OCI-LY7 (cell line): ENCODE results near the gene CCSER2. TPM values are rescaled to one million over a fixed set of nuclear protein-coding genes. Genes with fewer than 3 reads are reported as not detected.

Experiments used
- BruUV-seq: library from RNA; stranded (reverse); fragments of 400-500 nt; replicated peaks from 2 replicates; lab custom pipeline; 2021; lab: Mats Ljungman, UMichigan
- CTCF ChIA-PET: fragments of 300-600 bp; sonication (Branson Sonifier 250); formaldehyde crosslinking; loops from one replicate; lab custom pipeline; 2022; ENCODE audit warnings: antibody characterized with exemption; ENCODE audit not compliant: unreplicated experiment; lab: Charles Lee
- POLR2A ChIA-PET: fragments of 300-600 bp; sonication (Branson Sonifier 250); formaldehyde crosslinking; loops from one replicate; lab custom pipeline; 2022; ENCODE audit warnings: antibody characterized with exemption; lab: Charles Lee
- DNase-seq: peaks from one replicate; pipeline ENCODE4 v3.0.0-alpha.2; 2015; ENCODE audit warnings: low spot score
- H2AFZ ChIP-seq: fragments of 200-600 bp; sonication (generic), shearing (Covaris generic); 2 replicates; pipeline ENCODE4 v1.6.1; 2014; ENCODE audit warnings: mild to moderate bottlenecking, antibody characterized with exemption, low read length, moderate library complexity
- H3K27ac ChIP-seq: fragments of 200-600 bp; sonication (generic); 2 replicates; pipeline ENCODE4 v1.5.1; 2014; ENCODE audit warnings: mixed run types, low read depth, mild to moderate bottlenecking, moderate library complexity, low read length, inconsistent platforms; ENCODE audit not compliant: poor library complexity, severe bottlenecking
- H3K36me3 ChIP-seq: fragments of 200-600 bp; sonication (generic); 2 replicates; pipeline ENCODE4 v1.6.1; 2014; ENCODE audit warnings: mild to moderate bottlenecking, antibody characterized with exemption, low read length, moderate library complexity, mixed read lengths; ENCODE audit not compliant: insufficient read depth
- H3K4me1 ChIP-seq: fragments of 200-600 bp; sonication (generic); 2 replicates; pipeline ENCODE4 v1.5.1; 2014; ENCODE audit warnings: mild to moderate bottlenecking, low read length; ENCODE audit not compliant: insufficient read depth, poor library complexity, severe bottlenecking
- H3K4me2 ChIP-seq: fragments of 200-600 bp; sonication (generic); 2 replicates; pipeline ENCODE4 v1.6.1; 2014; ENCODE audit warnings: mild to moderate bottlenecking, low read length
- H3K4me3 ChIP-seq: fragments of 200-600 bp; sonication (generic); 2 replicates; pipeline ENCODE4 v1.5.1; 2014; ENCODE audit warnings: mild to moderate bottlenecking, low read depth, low read length; ENCODE audit not compliant: poor library complexity, severe bottlenecking
- H3K79me2 ChIP-seq: fragments of 200-600 bp; sonication (generic); 2 replicates; pipeline ENCODE4 v1.6.1; 2016; ENCODE audit warnings: low read depth, mild to moderate bottlenecking, low read length, moderate library complexity, mixed read lengths; ENCODE audit not compliant: insufficient read depth
- H3K9me2 ChIP-seq: fragments of 200-600 bp; sonication (generic); 2 replicates; pipeline ENCODE4 v1.6.1; 2016; ENCODE audit warnings: mild to moderate bottlenecking, low read length, mixed read lengths; ENCODE audit not compliant: insufficient read depth
- H3K9me3 ChIP-seq: fragments of 200-600 bp; sonication (generic); 2 replicates; pipeline ENCODE4 v1.6.1; 2014; ENCODE audit warnings: mild to moderate bottlenecking, mixed run types, low read length, mixed read lengths
- H4K20me1 ChIP-seq: fragments of 200-600 bp; sonication (generic); 2 replicates; pipeline ENCODE4 v1.6.1; 2014; ENCODE audit warnings: mild to moderate bottlenecking, antibody characterized with exemption, low read length, moderate library complexity, mixed read lengths; ENCODE audit not compliant: insufficient read depth
- EZH2phosphoT487 ChIP-seq: fragments of 200-600 bp; sonication (generic); IDR thresholded peaks from 2 replicates; pipeline ENCODE4 v1.6.1; 2018; ENCODE audit warnings: low read depth, borderline replicate concordance, mild to moderate bottlenecking, mixed run types, antibody characterized with exemption, low read length, moderate library complexity, mixed read lengths
- intact Hi-C: fragments of 100-400 bp; cut with micrococcal nuclease; formaldehyde crosslinking; loops from one replicate; pipeline ENCODE4 v1.10.0; 2022; ENCODE audit not compliant: unreplicated experiment
- total RNA-seq, 2 experiments: library from RNA; depleted of rRNA in 1 of 2; stranded (reverse); fragments of >200 nt in 1 of 2; shearing (Covaris generic) in 1 of 2; gene quantifications; 2 replicates each; pipeline ENCODE4 v1.2.3, GENCODE V29; 2014 to 2022
- TF ChIP-seq, protein P1 (sequence below): fragments of 200-600 bp; sonication (generic); conservative IDR thresholded peaks from 2 replicates; pipeline ENCODE4 v1.5.1; 2014; ENCODE audit warnings: mild to moderate bottlenecking, antibody characterized with exemption, low read length, moderate library complexity, mixed read lengths

The CCSER2 gene
- total RNA-seq, 2 experiments from 2014 or later, result 15.9 to 30.1 TPM

- Histone ChIP-seq H3K4me1 (no peaks in the 10 kb centered on the region), H2AFZ (no peak overlapping the region), H3K36me3 (no peaks in the 10 kb centered on the region), H3K4me2 (no peak overlapping the region), H3K27ac (no peak overlapping the region), H3K9me3 (no peaks in the 10 kb centered on the region), H3K79me2 (no peaks in the 10 kb centered on the region), H3K4me3 (no peak overlapping the region), H3K9me2 (no peaks in the 10 kb centered on the region), H4K20me1 (no peaks in the 10 kb centered on the region)
- DNase-seq, result no peak
- ChIA-PET CTCF (no interaction called here), POLR2A (no interaction called here)
- no TSS peak for BruUV-seq
- TF ChIP-seq, protein P1, sequence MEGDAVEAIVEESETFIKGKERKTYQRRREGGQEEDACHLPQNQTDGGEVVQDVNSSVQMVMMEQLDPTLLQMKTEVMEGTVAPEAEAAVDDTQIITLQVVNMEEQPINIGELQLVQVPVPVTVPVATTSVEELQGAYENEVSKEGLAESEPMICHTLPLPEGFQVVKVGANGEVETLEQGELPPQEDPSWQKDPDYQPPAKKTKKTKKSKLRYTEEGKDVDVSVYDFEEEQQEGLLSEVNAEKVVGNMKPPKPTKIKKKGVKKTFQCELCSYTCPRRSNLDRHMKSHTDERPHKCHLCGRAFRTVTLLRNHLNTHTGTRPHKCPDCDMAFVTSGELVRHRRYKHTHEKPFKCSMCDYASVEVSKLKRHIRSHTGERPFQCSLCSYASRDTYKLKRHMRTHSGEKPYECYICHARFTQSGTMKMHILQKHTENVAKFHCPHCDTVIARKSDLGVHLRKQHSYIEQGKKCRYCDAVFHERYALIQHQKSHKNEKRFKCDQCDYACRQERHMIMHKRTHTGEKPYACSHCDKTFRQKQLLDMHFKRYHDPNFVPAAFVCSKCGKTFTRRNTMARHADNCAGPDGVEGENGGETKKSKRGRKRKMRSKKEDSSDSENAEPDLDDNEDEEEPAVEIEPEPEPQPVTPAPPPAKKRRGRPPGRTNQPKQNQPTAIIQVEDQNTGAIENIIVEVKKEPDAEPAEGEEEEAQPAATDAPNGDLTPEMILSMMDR, result no peak
- TF ChIP-seq EZH2phosphoT487, result no peak
- intact Hi-C loops, result no loop called here
Measured at GRCh38 chr10:84539216-84539615, 210.8 kb downstream of the CCSER2 start.

DNA sequence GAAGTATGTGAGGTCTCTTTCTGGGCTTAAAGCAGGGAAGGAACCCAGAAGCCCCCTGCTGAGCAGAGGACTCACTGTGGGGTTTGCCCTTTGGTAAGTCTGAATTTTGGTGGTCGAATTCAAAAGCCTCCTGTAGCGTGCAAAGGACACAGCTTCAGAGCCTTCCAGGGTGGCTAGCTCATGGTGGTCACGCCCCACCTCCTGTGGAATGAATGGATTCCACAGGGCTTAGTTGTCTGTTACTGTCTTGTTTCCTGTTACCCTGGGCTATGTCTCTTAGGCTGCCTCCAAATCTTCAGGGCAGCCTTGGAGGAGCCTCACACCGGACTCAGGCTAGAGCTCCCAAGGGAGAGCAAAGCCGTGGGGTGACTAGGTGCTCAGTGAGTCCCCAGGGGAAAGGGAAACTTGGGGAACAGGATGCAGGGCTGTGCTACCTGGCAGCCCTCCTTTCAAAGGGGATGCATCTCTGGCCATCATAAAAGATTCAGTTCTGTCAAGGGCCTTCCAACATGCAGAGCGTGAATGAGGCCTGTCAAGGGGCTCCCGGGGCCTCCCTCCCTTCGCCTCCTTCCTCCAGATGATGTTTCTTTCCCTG, 211.7 kb downstream of the CCSER2 start:
- no peak overlapping the region for H3K4me2 ChIP-seq
- no peak overlapping the region for H3K4me3 ChIP-seq
- H4K20me1 ChIP-seq, result no peaks in the 10 kb centered on the region
- ChIA-PET POLR2A (no interaction called here), CTCF (no interaction called here)
- no peaks in the 10 kb centered on the region for H3K9me2 ChIP-seq
- H3K9me3 ChIP-seq, result no peaks in the 10 kb centered on the region
- no peaks in the 10 kb centered on the region for H3K36me3 ChIP-seq
- BruUV-seq, result no TSS peak
- no peaks in the 10 kb centered on the region for H3K79me2 ChIP-seq
- no peak overlapping the region for H2AFZ ChIP-seq
- H3K27ac ChIP-seq, result no peak overlapping the region
- H3K4me1 ChIP-seq, result no peaks in the 10 kb centered on the region
- TF ChIP-seq EZH2phosphoT487, result no peak
- TF ChIP-seq, protein P1, result no peak
- DNase-seq, result no peak
- intact Hi-C loops, result loop anchor here (1.0 kb wide), 1 partner anchor 176 kb away; no protein-coding TSS in a partner anchor

GRCh38 chr10:84540617-84541288, 212.4 kb downstream of the CCSER2 start:
- DNase-seq, result peak; percentile 30
- Histone ChIP-seq H4K20me1 (no peaks in the 10 kb centered on the region), H3K4me2 (no peak overlapping the region), H3K27ac (no peak overlapping the region), H3K9me3 (no peaks in the 10 kb centered on the region), H3K36me3 (no peaks in the 10 kb centered on the region), H3K9me2 (no peaks in the 10 kb centered on the region), H2AFZ (no peak overlapping the region), H3K4me3 (no peak overlapping the region), H3K79me2 (no peaks in the 10 kb centered on the region), H3K4me1 (no peaks in the 10 kb centered on the region)
- BruUV-seq, result no TSS peak
- ChIA-PET CTCF (no interaction called here), POLR2A (no interaction called here)
- intact Hi-C loops, result loop anchor here (1.0 kb wide), 1 partner anchor 176 kb away; no protein-coding TSS in a partner anchor
- TF ChIP-seq EZH2phosphoT487, result no peak
- TF ChIP-seq, protein P1, result peak; percentile 71
